Astrocyte (in vitro differentiated cells and primary cell): ENCODE data around the gene NKAIN2.

Source experiments
- EZH2 ChIP-seq: IDR thresholded peaks from 2 replicates; pipeline ENCODE4 v1.6.1; 2012; ENCODE audit warnings: mild to moderate bottlenecking, low read length, inconsistent platforms; ENCODE audit not compliant: insufficient read depth
- TF ChIP-seq, protein P1 (sequence below): IDR thresholded peaks from 2 replicates; pipeline ENCODE4 v1.5.1; 2011; ENCODE audit warnings: low read depth, mild to moderate bottlenecking, inconsistent platforms, low read length, moderate library complexity; ENCODE audit not compliant: insufficient read depth

DNA sequence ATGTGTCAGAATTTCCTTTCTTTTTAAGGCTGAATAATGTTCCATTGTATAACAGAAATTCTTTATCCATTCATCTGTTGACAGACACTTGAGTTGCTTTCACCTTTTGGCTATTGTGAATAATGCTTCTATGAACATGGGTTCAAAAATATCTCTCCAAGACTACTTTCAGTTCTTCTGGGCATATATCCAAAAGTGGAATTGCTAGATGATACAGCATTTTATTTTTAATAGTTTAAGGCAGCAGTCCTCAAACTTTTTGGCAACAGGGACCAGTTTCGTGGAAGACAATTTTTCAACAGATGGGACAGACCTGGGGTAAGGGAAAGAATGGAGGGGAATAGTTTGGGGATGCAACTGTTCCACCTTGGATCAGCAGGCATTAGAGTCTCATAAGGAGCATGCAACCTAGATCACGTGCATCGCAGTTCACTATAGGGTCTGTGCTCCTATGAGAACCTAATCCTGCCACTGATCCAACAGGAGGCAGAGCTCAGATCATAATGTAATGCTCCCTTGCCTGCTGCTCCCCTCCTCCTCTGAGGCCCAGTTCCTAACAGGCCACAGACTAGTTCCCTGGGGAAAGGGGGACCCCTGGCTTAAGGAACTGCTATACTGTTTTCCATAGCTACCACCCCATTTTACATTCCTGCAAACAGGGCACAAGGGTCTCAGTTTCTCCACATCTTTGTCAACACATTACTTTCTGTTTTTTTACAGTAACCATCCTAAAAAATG lies 918.6 kb downstream of the NKAIN2 start:
- TF ChIP-seq, protein P1, sequence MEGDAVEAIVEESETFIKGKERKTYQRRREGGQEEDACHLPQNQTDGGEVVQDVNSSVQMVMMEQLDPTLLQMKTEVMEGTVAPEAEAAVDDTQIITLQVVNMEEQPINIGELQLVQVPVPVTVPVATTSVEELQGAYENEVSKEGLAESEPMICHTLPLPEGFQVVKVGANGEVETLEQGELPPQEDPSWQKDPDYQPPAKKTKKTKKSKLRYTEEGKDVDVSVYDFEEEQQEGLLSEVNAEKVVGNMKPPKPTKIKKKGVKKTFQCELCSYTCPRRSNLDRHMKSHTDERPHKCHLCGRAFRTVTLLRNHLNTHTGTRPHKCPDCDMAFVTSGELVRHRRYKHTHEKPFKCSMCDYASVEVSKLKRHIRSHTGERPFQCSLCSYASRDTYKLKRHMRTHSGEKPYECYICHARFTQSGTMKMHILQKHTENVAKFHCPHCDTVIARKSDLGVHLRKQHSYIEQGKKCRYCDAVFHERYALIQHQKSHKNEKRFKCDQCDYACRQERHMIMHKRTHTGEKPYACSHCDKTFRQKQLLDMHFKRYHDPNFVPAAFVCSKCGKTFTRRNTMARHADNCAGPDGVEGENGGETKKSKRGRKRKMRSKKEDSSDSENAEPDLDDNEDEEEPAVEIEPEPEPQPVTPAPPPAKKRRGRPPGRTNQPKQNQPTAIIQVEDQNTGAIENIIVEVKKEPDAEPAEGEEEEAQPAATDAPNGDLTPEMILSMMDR = no peak
- TF ChIP-seq EZH2 = no peak
